SK-N-SH (cell line): ENCODE results near the gene HMOX2. TPM values are rescaled to one million over a fixed set of nuclear protein-coding genes. Genes with fewer than 3 reads are reported as not detected.

Source experiments
- CTCF ChIA-PET: fragments of 300-600, 350-600 bp; formaldehyde crosslinking; extraction: SDS; loops from one replicate; lab custom pipeline; 2021; lab: Yijun Ruan, JAX
- POLR2A ChIA-PET: fragments of 350-600 bp; sonication (Branson Sonifier 250); formaldehyde crosslinking; extraction: SDS; loops from one replicate; lab custom pipeline; 2020; ENCODE audit warnings: antibody characterized with exemption, inconsistent platforms; lab: Yijun Ruan, JAX
- DNase-seq: peaks from one replicate; pipeline ENCODE4 v3.0.0; 2012
- H2AFZ ChIP-seq: fragments of 200-600 bp; sonication (generic); 2 replicates; pipeline ENCODE4 v1.8.1; 2016; ENCODE audit warnings: antibody characterized with exemption, mild to moderate bottlenecking, low read depth
- H3F3A ChIP-seq: fragments of 200-600 bp; sonication (generic); replicated peaks from 2 replicates; pipeline ENCODE3; 2016; ENCODE audit warnings: antibody characterized with exemption, mild to moderate bottlenecking; ENCODE audit not compliant: insufficient read depth
- H3K27ac ChIP-seq, 2 experiments: fragments of 200-500 bp in 1 of 2; fragments of 200-600 bp in 1 of 2; sonication (Bioruptor generic) in 1 of 2; sonication (generic), shearing (Covaris generic) in 1 of 2; 2 replicates each; pipeline versions ENCODE4 v1.5.1 to v1.6.1; 2014 to 2016; ENCODE audit warnings: low read depth in 2 of 2, inconsistent platforms in 1 of 2, low read length in 1 of 2, mild to moderate bottlenecking in 1 of 2, mixed read lengths in 1 of 2
- H3K27me3 ChIP-seq: fragments of 200-600 bp; sonication (generic), shearing (Covaris generic); 2 replicates; pipeline ENCODE4 v1.6.1; 2016; ENCODE audit warnings: mixed run types; ENCODE audit not compliant: insufficient read depth
- H3K36me3 ChIP-seq, 2 experiments: fragments of 200-500 bp in 1 of 2; fragments of 200-600 bp in 1 of 2; sonication (Bioruptor generic) in 1 of 2; sonication (generic) in 1 of 2; replicated peaks in 1 of 2; 2 replicates each; pipeline versions ENCODE3 to v1.5.1; 2014 to 2016; ENCODE audit warnings: low read length in 1 of 2, mild to moderate bottlenecking in 1 of 2; ENCODE audit not compliant: insufficient read depth in 2 of 2, control insufficient read depth in 1 of 2
- H3K4me1 ChIP-seq, 2 experiments: fragments of 200-500 bp in 1 of 2; fragments of 200-600 bp in 1 of 2; sonication (Bioruptor generic) in 1 of 2; sonication (generic), shearing (Covaris generic) in 1 of 2; 2 replicates each; pipeline versions ENCODE4 v1.5.1 to v1.6.1; 2014 to 2016; ENCODE audit warnings: low read depth in 1 of 2, low read length in 1 of 2, mixed run types in 1 of 2; ENCODE audit not compliant: insufficient read depth in 2 of 2, control insufficient read depth in 1 of 2
- H3K4me2 ChIP-seq: fragments of 200-600 bp; sonication (generic), shearing (Covaris generic); 2 replicates; pipeline ENCODE4 v1.6.1; 2017; ENCODE audit warnings: mixed run types
- H3K4me3 ChIP-seq, 2 experiments: fragments of 200-500 bp in 1 of 2; fragments of 200-600 bp in 1 of 2; sonication (Bioruptor generic) in 1 of 2; sonication (generic), shearing (Covaris generic) in 1 of 2; 2 replicates each; pipeline versions ENCODE4 v1.5.1 to v1.8.1; 2014 to 2016; ENCODE audit warnings: low read depth in 2 of 2, inconsistent platforms in 1 of 2, low read length in 1 of 2, mild to moderate bottlenecking in 1 of 2, mixed read lengths in 1 of 2, moderate library complexity in 1 of 2
- H3K79me2 ChIP-seq: fragments of 200-600 bp; sonication (generic); 2 replicates; pipeline ENCODE4 v1.8.1; 2017; ENCODE audit warnings: mild to moderate bottlenecking; ENCODE audit not compliant: insufficient read depth
- H3K9ac ChIP-seq: fragments of 200-600 bp; sonication (generic); 2 replicates; pipeline ENCODE4 v1.6.1; 2017; ENCODE audit warnings: mixed run types
- H3K9me2 ChIP-seq: fragments of 200-600 bp; sonication (generic); 2 replicates; pipeline ENCODE4 v1.6.1; 2017; ENCODE audit warnings: mixed run types
- H3K9me3 ChIP-seq: fragments of 200-600 bp; sonication (generic); 2 replicates; pipeline ENCODE4 v1.6.1; 2017; ENCODE audit warnings: mixed run types, mild to moderate bottlenecking, moderate library complexity
- H4K20me1 ChIP-seq: fragments of 200-600 bp; sonication (generic); 2 replicates; pipeline ENCODE4 v1.6.1; 2017; ENCODE audit warnings: mild to moderate bottlenecking, mixed run types; ENCODE audit not compliant: insufficient read depth
- GABPA ChIP-seq: IDR thresholded peaks from 2 replicates; pipeline ENCODE4 v1.4.0; 2012; ENCODE audit warnings: low read depth, mild to moderate bottlenecking
- GATA2 ChIP-seq: sonication (generic); formaldehyde crosslinking; IDR thresholded peaks from 2 replicates; pipeline ENCODE4 v1.5.0; 2020; ENCODE audit warnings: mild to moderate bottlenecking, missing genetic modification reagents
- NRF1 ChIP-seq: IDR thresholded peaks from 2 replicates; pipeline ENCODE4 v1.6.1; 2012; ENCODE audit warnings: low read depth, mild to moderate bottlenecking, low read length
- RAD21 ChIP-seq: IDR thresholded peaks from 2 replicates; pipeline ENCODE4 v1.6.1; 2012; ENCODE audit warnings: mild to moderate bottlenecking, low read length
- RCOR1 ChIP-seq: fragments of 150-350 bp; IDR thresholded peaks from 2 replicates; pipeline ENCODE4 v1.6.1; 2017; ENCODE audit warnings: antibody characterized with exemption, low read length
- RFX5 ChIP-seq: IDR thresholded peaks from 2 replicates; pipeline ENCODE4 v1.6.1; 2012; ENCODE audit warnings: mild to moderate bottlenecking, improper control_type of control experiment, low read length
- SIN3A ChIP-seq: IDR thresholded peaks from 2 replicates; pipeline ENCODE4 v1.6.1; 2012; ENCODE audit warnings: low read depth, mild to moderate bottlenecking, low read length, moderate library complexity, borderline replicate concordance
- SMC3 ChIP-seq: IDR thresholded peaks from 2 replicates; pipeline ENCODE4 v1.6.1; 2012; ENCODE audit warnings: low read depth, low read length, improper control_type of control experiment
- TEAD4 ChIP-seq: IDR thresholded peaks from 2 replicates; pipeline ENCODE4 v1.4.0; 2012; ENCODE audit warnings: mild to moderate bottlenecking, borderline replicate concordance; ENCODE audit not compliant: insufficient read depth
- YY1 ChIP-seq: IDR thresholded peaks from 2 replicates; pipeline ENCODE4 v1.4.0; 2012; ENCODE audit warnings: low read depth, mild to moderate bottlenecking
- WGBS: methylation state at CpG from one replicate; pipeline ENCODE4 v1.1.6; 2017; ENCODE audit warnings: low lambda C conversion rate; 5-methylcytosine and 5-hydroxymethylcytosine counted together
- polyA plus RNA-seq, 3 experiments: library from polyadenylated mRNA; depleted of rRNA; stranded (reverse); fragments of >200 nt; gene quantifications; 2 replicates each; pipeline ENCODE4 v1.2.3, GENCODE V29; 2012
- TF ChIP-seq, protein P1 (sequence below): fragments of 150-350 bp; IDR thresholded peaks from 2 replicates; pipeline ENCODE4 v1.6.1; 2017; ENCODE audit warnings: antibody characterized with exemption, low read length, low read depth, borderline replicate concordance
- TF ChIP-seq, protein P2 (sequence below): fragments of 200-600 bp; sonication (generic); IDR thresholded peaks from 2 replicates; pipeline ENCODE4 v1.6.1; 2017; ENCODE audit warnings: antibody characterized with exemption, mild to moderate bottlenecking, moderate library complexity

The HMOX2 gene
- polyA plus RNA-seq, 1 of the 3 experiments (the other 2 are of a cell fraction), result 65.1 TPM

DNA sequence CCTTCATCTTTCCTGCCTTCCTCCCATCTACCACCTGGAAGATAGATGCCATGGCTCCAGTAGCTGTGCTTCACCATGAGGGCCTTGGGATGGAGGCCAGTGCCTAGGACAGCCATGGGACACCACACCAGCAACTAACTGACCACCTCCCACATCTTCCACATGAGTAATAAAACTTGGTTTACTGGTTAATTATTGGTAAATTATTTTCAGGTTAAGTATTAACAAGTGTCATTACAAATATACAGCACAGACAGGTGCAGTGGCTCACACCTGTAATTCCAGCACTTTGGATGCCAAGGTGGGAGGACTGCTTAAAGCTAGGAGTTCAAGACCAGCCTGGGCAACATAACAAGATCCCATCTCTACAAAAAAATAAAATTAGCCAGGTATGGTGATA, 48.4 kb downstream of the HMOX2 start:
- H4K20me1 ChIP-seq, result no peaks in the 10 kb centered on the region
- H3K27me3 ChIP-seq, result no peaks in the 10 kb centered on the region
- no peak for DNase-seq
- peaks cover under 1% of the 10 kb centered on the region for H3F3A ChIP-seq
- no peaks in the 10 kb centered on the region for H3K36me3 ChIP-seq
- no peaks in the 10 kb centered on the region for H3K9me2 ChIP-seq
- no peak overlapping the region for H3K9ac ChIP-seq
- no peak overlapping the region for H3K27ac ChIP-seq
- peaks cover 16% of the 10 kb centered on the region; the same call in 1 of the 2 replicates for H3K79me2 ChIP-seq
- H3K4me2 ChIP-seq, result no peak overlapping the region
- POLR2A ChIA-PET, result no interaction called here
- no peak overlapping the region for H2AFZ ChIP-seq
- no peaks in the 10 kb centered on the region for H3K9me3 ChIP-seq
- CTCF ChIA-PET, result interaction anchor here (0.8 to 3.6 kb wide), 4 partner anchors 11 to 18 kb away, joined by 3 to 26 read pairs (median 6); no protein-coding TSS in a partner anchor
- TF ChIP-seq TEAD4 (no peak), SMC3 (no peak), SIN3A (no peak), GATA2 (no peak), YY1 (no peak), NRF1 (no peak), RFX5 (no peak), GABPA (no peak), RCOR1 (no peak)
- TF ChIP-seq, protein P1, sequence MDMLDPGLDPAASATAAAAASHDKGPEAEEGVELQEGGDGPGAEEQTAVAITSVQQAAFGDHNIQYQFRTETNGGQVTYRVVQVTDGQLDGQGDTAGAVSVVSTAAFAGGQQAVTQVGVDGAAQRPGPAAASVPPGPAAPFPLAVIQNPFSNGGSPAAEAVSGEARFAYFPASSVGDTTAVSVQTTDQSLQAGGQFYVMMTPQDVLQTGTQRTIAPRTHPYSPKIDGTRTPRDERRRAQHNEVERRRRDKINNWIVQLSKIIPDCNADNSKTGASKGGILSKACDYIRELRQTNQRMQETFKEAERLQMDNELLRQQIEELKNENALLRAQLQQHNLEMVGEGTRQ, result no peak
- TF ChIP-seq, protein P2, sequence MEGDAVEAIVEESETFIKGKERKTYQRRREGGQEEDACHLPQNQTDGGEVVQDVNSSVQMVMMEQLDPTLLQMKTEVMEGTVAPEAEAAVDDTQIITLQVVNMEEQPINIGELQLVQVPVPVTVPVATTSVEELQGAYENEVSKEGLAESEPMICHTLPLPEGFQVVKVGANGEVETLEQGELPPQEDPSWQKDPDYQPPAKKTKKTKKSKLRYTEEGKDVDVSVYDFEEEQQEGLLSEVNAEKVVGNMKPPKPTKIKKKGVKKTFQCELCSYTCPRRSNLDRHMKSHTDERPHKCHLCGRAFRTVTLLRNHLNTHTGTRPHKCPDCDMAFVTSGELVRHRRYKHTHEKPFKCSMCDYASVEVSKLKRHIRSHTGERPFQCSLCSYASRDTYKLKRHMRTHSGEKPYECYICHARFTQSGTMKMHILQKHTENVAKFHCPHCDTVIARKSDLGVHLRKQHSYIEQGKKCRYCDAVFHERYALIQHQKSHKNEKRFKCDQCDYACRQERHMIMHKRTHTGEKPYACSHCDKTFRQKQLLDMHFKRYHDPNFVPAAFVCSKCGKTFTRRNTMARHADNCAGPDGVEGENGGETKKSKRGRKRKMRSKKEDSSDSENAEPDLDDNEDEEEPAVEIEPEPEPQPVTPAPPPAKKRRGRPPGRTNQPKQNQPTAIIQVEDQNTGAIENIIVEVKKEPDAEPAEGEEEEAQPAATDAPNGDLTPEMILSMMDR, result no peak
- H3K4me1 ChIP-seq, result peaks cover 0 to 20% of the 10 kb centered on the region in 2 experiments; a peak in 1 of 4 replicates
- no peak overlapping the region for H3K4me3 ChIP-seq

DNA sequence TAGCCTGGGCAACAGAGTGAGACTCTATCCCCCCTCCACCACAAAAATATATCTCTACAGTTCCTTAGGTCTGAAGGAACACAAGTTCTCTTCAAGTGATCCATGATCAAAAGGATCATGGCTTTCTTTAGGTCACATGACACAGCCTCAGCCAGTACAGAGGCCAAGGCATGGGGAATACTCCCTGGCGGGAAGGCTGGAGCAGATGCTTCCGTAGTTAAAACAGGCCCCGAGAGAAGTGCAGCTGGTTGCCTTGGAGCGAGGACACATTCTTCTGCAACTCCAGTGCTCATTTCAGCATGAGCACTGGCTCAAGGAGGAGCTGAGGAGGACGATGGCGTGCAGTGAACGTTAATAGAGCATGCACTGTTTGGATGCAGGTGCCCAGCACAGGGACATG, 48.9 kb downstream of the HMOX2 start:
- no peak overlapping the region for H3K9ac ChIP-seq
- CTCF ChIA-PET, result interaction anchor here (0.8 to 3.6 kb wide), 4 partner anchors 10 to 18 kb away, joined by 3 to 26 read pairs (median 6); no protein-coding TSS in a partner anchor
- no peak for TF ChIP-seq SIN3A
- TF ChIP-seq RAD21, result no peak
- no peaks in the 10 kb centered on the region for H3K9me2 ChIP-seq
- H3K27me3 ChIP-seq, result no peaks in the 10 kb centered on the region
- no peak overlapping the region for H3K4me2 ChIP-seq
- H2AFZ ChIP-seq, result no peak overlapping the region
- H3F3A ChIP-seq, result peaks cover 6% of the 10 kb centered on the region
- H3K9me3 ChIP-seq, result no peaks in the 10 kb centered on the region
- H3K36me3 ChIP-seq, result no peaks in the 10 kb centered on the region
- H3K4me1 ChIP-seq, result peaks cover 0 to 20% of the 10 kb centered on the region in 2 experiments; a peak in 1 of 4 replicates
- no peaks in the 10 kb centered on the region for H4K20me1 ChIP-seq
- H3K4me3 ChIP-seq, result no peak overlapping the region
- POLR2A ChIA-PET, result no interaction called here
- peaks cover 16% of the 10 kb centered on the region; the same call in 1 of the 2 replicates for H3K79me2 ChIP-seq
- no peak overlapping the region for H3K27ac ChIP-seq
- DNase-seq, result no peak
- WGBS, result 90% methylated on average over 7 of the region's 7 CpGs
